ENCODE data around the gene SNX20. TPM values are rescaled to one million over a fixed set of nuclear protein-coding genes. Genes with fewer than 3 reads are reported as not detected.

SNX20 gene
- total and polyA plus RNA-seq, 10 of the 15 experiments (the other 5 are each of a cell fraction or from before 2014, with no cell fraction given): 4.6 to 30.8 (median 21.9) TPM

DNA sequence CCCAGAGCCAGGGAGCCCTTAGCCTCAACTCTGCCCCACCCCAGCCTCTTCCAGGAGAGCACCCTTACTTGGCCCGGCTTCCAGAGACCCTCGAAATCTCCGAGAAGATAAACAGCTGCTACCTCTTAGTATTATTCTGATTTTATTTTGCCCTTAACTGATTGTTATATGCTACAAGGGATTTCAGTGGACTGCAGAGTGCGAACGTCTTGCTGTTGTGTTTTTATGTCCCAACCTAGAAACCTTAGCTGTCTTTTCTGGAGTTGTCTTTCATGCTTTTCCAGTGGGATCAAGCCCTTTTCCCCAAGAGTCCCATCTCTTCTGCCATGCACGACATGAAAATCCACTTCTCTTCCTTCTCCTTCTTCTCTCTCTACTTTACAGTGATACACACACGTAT lies 47.0 kb downstream of the SNX20 start:
- Histone ChIP-seq H3K4me3 (no peak overlapping the region), H3K4me1 (ENCODE audit: control insufficient read depth, insufficient read depth, low read length) (no peaks in the 10 kb centered on the region), H3K27me3 (replicated peaks in 1 of 2; ENCODE audit: control insufficient read depth in 2 of 2, insufficient read depth in 2 of 2, low read length in 1 of 2) (no peaks in the 10 kb centered on the region; a peak in 2 of 4 replicates), H3K9ac (ENCODE audit: control insufficient read depth, insufficient read depth, low read length) (no peak overlapping the region), H2AFZ (ENCODE audit: control insufficient read depth, low read depth, low read length) (no peak overlapping the region), H3K79me2 (ENCODE audit: control insufficient read depth, insufficient read depth, low read length) (no peaks in the 10 kb centered on the region), H4K20me1 (ENCODE audit: control insufficient read depth, insufficient read depth) (no peaks in the 10 kb centered on the region), H3K36me3 (ENCODE audit: control insufficient read depth in 2 of 2, insufficient read depth in 2 of 2, low read length in 1 of 2) (no peaks in the 10 kb centered on the region), H3K4me2 (ENCODE audit: control insufficient read depth, insufficient read depth) (no peak overlapping the region), H3K27ac (ENCODE audit: control insufficient read depth, insufficient read depth) (no peak overlapping the region), H3K9me3 (replicated peaks; ENCODE audit: control insufficient read depth, insufficient read depth, low read length) (no peaks in the 10 kb centered on the region)
- ChIA-PET CTCF (interaction anchor here (0.6 kb wide), 1 partner anchor 173 kb away, joined by 3 read pairs; no protein-coding TSS in a partner anchor), RAD21 (ENCODE audit: unreplicated experiment) (no interaction called here), POLR2A (no interaction called here), SMC1A (ENCODE audit: uncharacterized antibody, unreplicated experiment) (no interaction called here)
- WGBS (ENCODE audit: insufficient coverage, insufficient replicate concordance, low lambda C conversion rate, missing lambda C conversion rate): 63% methylated on average over 7 of the region's 7 CpGs
- DNase-seq (ENCODE audit: low read depth, low spot score) (no peak), ATAC-seq (no peak), FAIRE-seq (no peak)
- no TSS peak for BruUV-seq (replicated peaks)
- in situ Hi-C loops (cut with MboI) (no loop called here), intact Hi-C loops (cut with micrococcal nuclease; ENCODE audit: unreplicated experiment) (no loop called here)
- no peak for TF ChIP-seq NFYB (IDR thresholded peaks at IDR 0.05; ENCODE audit: insufficient read depth, low read depth, low read length)
- no peak for TF ChIP-seq CREB1 (IDR thresholded peaks at IDR 0.05; ENCODE audit: low read depth)
- TF ChIP-seq KLF5 (IDR thresholded peaks at IDR 0.05; ENCODE audit: partially characterized antibody): no peak
- no peak for TF ChIP-seq TCF12 (IDR thresholded peaks at IDR 0.05; ENCODE audit: low read depth, low read length)
- TF ChIP-seq, protein P1, sequence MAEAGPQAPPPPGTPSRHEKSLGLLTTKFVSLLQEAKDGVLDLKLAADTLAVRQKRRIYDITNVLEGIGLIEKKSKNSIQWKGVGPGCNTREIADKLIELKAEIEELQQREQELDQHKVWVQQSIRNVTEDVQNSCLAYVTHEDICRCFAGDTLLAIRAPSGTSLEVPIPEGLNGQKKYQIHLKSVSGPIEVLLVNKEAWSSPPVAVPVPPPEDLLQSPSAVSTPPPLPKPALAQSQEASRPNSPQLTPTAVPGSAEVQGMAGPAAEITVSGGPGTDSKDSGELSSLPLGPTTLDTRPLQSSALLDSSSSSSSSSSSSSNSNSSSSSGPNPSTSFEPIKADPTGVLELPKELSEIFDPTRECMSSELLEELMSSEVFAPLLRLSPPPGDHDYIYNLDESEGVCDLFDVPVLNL (IDR thresholded peaks at IDR 0.05; ENCODE audit: low read depth, low read length): no peak
- TF ChIP-seq, protein P2, sequence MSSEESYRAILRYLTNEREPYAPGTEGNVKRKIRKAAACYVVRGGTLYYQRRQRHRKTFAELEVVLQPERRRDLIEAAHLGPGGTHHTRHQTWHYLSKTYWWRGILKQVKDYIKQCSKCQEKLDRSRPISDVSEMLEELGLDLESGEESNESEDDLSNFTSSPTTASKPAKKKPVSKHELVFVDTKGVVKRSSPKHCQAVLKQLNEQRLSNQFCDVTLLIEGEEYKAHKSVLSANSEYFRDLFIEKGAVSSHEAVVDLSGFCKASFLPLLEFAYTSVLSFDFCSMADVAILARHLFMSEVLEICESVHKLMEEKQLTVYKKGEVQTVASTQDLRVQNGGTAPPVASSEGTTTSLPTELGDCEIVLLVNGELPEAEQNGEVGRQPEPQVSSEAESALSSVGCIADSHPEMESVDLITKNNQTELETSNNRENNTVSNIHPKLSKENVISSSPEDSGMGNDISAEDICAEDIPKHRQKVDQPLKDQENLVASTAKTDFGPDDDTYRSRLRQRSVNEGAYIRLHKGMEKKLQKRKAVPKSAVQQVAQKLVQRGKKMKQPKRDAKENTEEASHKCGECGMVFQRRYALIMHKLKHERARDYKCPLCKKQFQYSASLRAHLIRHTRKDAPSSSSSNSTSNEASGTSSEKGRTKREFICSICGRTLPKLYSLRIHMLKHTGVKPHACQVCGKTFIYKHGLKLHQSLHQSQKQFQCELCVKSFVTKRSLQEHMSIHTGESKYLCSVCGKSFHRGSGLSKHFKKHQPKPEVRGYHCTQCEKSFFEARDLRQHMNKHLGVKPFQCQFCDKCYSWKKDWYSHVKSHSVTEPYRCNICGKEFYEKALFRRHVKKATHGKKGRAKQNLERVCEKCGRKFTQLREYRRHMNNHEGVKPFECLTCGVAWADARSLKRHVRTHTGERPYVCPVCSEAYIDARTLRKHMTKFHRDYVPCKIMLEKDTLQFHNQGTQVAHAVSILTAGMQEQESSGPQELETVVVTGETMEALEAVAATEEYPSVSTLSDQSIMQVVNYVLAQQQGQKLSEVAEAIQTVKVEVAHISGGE (CRISPR knock-in tag; IDR thresholded peaks at IDR 0.05): no peak
- TF ChIP-seq JUND (IDR thresholded peaks at IDR 0.05; ENCODE audit: low read depth, low read length): no peak
- TF ChIP-seq ZNF217 (IDR thresholded peaks at IDR 0.05): no peak
- no peak for TF ChIP-seq NR2F1 (conservative IDR thresholded peaks at IDR 0.05)
- TF ChIP-seq LARP7 (IDR thresholded peaks at IDR 0.05): no peak
- TF ChIP-seq EP300 (IDR thresholded peaks at IDR 0.05; ENCODE audit: borderline replicate concordance in 1 of 2, control insufficient read depth in 1 of 2, low read depth in 2 of 2, low read length in 2 of 2): no peak
- TF ChIP-seq, protein P3, sequence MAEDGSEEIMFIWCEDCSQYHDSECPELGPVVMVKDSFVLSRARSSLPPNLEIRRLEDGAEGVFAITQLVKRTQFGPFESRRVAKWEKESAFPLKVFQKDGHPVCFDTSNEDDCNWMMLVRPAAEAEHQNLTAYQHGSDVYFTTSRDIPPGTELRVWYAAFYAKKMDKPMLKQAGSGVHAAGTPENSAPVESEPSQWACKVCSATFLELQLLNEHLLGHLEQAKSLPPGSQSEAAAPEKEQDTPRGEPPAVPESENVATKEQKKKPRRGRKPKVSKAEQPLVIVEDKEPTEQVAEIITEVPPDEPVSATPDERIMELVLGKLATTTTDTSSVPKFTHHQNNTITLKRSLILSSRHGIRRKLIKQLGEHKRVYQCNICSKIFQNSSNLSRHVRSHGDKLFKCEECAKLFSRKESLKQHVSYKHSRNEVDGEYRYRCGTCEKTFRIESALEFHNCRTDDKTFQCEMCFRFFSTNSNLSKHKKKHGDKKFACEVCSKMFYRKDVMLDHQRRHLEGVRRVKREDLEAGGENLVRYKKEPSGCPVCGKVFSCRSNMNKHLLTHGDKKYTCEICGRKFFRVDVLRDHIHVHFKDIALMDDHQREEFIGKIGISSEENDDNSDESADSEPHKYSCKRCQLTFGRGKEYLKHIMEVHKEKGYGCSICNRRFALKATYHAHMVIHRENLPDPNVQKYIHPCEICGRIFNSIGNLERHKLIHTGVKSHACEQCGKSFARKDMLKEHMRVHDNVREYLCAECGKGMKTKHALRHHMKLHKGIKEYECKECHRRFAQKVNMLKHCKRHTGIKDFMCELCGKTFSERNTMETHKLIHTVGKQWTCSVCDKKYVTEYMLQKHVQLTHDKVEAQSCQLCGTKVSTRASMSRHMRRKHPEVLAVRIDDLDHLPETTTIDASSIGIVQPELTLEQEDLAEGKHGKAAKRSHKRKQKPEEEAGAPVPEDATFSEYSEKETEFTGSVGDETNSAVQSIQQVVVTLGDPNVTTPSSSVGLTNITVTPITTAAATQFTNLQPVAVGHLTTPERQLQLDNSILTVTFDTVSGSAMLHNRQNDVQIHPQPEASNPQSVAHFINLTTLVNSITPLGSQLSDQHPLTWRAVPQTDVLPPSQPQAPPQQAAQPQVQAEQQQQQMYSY (CRISPR knock-in tag; IDR thresholded peaks at IDR 0.05): no peak
- no peak for TF ChIP-seq BACH1 (IDR thresholded peaks at IDR 0.05; ENCODE audit: borderline replicate concordance)
- TF ChIP-seq IKZF1 (conservative IDR thresholded peaks at IDR 0.05): no peak
- TF ChIP-seq ETV6 (conservative IDR thresholded peaks at IDR 0.05 in 1 of 2, IDR thresholded peaks at IDR 0.05 in 1 of 2; ENCODE audit: borderline replicate concordance in 1 of 2, low read depth in 1 of 2): no peak
- no peak for TF ChIP-seq FOS (IDR thresholded peaks at IDR 0.05; ENCODE audit: borderline replicate concordance, extremely low read depth, insufficient read length)

Measured in GM12878 (cell line).